A204.1 (cell line): Measurements from ENCODE around the gene ZNF511.

Experiments
- FAIRE-seq: peaks from 2 replicates; lab custom pipeline; 2012; peaks lifted over from hg19 to GRCh38; lab: Jason Lieb, UNC

Gene ZNF511

DNA sequence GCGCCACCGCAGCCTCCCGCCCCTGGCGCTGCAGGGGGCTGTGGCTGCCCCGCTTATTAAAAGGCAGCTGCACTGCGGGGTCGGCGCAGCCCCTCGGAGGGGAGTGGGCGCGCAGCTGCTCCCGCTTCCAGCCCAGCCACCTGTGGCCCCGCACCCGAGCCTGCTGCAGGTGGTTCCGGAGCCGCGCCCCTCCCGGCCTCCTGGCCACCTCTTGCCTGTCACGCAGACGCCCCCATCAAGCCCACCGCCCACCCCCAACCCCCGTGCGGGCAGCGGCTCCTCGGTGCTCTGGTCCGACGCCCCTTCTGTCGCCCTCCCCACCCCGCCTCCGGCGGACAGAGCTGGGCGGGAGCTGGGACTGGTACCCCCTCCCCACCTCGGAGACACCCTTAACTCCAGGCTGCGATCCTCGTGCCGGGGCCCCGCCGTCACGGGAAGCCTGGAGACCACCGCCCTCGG lies 27.4 kb downstream of the ZNF511 start:
- FAIRE-seq, result no peak

DNA sequence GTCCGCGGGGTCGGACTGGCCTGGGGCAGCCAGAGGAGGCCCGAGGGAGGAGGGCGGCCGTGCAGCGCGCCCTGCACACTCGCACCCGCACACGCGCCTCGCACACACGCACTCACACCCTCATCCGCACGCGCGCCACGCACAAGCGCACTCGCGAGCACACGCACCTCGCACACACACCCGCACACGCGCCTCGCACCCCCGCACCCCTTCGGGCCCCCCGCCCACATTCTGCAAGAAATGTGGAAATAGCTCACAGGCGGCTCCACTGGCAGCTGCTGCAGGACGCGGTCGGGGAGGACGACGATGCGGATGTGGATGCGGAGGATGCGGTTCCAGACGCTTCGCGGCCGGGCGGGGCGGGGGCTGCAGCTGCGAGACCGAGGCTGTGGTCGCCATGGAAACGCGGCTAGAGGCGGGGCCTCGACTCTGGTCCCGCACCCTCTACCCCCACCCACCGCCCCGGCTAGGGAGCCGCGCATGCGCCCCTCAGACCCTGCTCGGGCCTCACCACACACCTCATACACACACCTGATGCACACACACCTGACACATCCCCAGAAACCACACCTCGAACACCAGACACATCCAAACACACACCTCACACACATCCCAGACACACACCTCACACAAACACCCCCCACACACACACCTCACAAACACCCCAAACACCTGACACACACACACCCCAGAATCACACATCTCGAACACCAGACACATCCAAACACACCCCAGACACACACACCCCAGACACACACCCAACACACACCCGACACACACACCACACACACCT lies 28.1 kb downstream of the ZNF511 start, which contains the start of gene CALY:
Gene CALY (minus strand): TSS at position 320 of the 793 bp plus-strand sequence. CDS start 7,907 bp downstream, outside the sequence.
- no peak for FAIRE-seq

DNA sequence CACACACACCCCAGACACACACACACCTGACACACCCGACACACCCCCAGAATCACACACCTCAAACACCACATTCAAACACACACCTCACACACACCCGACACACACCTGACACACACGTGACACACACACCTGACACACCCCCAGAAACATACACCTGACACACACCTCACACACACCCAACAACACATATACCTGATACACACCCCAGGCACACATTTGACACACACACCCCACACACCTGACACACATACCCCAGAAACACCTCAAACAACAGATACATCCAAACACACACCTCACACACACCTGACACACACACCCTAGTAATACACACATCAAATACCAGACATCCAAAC lies 28.6 kb downstream of the ZNF511 start:
- no peak for FAIRE-seq

GRCh38 chr10:133338080-133339071 lies 29.7 kb downstream of the ZNF511 start:
- FAIRE-seq, result no peak

- no peak for FAIRE-seq
Observed at GRCh38 chr10:133339708-133340380, 31.1 kb downstream of the ZNF511 start.

GRCh38 chr10:133341983-133342382 lies 33.3 kb downstream of the ZNF511 start:
- no peak for FAIRE-seq

DNA sequence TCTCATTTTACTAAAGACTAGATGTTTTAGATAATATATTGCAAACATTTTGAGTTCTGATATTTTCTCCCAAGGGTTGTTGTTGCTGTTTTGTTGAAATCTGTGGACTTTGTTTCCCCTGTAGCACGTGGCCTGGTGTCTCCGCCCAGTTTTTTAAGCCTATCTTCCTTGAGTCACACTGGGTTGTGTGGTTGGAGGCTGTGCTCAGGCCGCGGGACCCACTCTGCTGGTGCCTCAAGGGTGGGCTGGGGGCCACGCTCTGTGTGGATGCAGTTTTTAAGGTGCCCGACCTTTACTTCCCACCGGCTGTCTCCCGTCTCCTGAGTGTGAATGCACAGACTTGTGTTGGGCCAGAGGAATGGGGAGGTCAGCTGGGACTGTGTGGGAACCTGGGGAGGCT lies 34.2 kb downstream of the ZNF511 start:
- no peak for FAIRE-seq

DNA sequence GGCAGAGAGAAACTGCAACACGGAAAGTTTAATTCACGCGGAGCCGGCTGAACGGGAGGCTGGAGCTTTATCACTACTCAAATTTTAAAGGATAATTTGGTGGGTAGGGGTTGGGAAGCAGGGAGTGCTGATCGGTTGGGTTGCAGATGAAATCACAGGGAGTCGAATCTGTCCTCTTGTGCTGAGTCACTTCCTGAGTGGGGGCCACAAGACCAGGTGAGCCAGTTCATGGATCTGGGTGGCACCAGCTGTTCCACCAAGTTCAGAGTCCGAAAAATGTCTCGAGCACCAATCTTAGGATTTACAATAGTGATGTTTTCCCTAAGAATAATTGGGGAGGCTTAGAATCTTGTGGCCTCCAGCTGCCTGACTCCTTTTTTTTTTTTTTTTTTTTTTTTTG lies 34.8 kb downstream of the ZNF511 start:
- no peak for FAIRE-seq

DNA sequence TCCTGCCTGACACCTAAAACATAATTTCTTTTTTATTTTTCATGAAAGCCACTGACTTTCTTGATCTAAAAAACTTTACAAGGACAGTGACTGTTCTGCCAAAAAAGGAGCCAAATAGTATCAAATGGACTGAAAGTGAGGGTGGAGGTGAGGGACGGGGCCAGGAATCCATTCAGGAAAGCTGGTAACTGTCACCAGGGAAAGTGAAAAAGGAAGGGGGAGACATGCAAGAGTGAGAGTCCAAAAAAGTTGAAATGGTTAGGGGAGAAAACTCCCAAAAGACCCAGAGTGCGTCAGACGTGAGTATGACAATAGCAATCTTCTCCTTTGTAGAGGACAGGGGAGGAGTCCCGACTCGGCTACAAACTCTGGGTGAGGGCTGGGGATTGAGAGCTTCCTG lies 35.5 kb downstream of the ZNF511 start:
- FAIRE-seq, result no peak

GRCh38 chr10:133346413-133346812 lies 37.7 kb downstream of the ZNF511 start:
- FAIRE-seq, result no peak

DNA sequence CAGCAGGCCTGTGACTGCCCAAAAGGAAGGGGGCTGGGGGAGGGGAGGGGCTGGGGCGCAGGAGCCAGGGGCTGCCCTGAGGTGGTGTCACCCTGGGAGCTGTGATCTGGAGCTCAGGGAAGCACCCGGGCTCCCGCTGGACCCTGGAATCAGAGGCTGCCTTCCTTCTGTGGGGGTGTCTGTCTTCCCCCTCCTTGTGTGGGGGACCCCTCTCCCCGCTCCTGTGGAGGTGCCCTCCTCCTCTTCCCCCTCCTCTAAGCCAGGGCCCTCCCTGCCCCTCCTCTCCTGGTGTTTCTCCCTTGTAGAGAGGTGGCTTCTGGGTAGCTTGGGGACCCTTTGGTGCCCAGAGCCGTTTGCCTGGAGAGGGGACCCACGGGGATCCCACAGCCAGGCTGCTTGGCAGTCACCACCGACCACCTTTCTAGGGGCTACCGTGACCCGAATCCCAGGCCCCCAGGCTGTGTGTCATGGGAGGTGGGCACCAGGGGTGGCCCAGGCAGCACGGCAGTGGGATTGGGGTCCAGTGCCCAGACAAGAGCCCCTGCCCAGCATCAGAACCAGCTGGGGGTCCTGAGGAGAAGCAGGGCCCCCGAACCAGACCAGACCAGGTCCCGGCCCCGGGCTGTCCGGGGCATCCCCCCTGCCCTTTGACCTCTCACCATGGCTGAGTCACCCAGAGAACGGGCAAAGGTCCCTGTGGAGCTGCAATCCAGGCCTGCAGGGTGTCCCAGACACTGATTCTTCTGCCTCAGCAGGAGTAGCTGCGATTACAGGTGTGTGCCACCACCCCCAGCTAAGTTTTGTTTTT lies 39.2 kb downstream of the ZNF511 start:
- FAIRE-seq, result no peak

DNA sequence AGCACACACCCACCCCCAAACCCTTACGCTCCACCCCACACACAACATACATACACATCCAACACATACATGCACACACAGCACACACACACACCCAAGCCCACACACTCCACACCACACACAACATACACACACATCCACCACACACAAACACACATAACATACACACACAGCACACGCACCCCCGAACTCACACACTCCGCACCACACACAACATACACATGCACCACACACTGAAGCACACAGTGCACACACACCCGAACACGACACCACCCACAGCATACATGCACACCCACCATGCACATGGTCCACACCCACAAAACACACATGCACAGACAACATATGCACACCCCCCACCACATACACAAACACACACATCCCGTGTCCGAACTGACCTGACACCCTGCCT lies 40.5 kb downstream of the ZNF511 start:
- no peak for FAIRE-seq

DNA sequence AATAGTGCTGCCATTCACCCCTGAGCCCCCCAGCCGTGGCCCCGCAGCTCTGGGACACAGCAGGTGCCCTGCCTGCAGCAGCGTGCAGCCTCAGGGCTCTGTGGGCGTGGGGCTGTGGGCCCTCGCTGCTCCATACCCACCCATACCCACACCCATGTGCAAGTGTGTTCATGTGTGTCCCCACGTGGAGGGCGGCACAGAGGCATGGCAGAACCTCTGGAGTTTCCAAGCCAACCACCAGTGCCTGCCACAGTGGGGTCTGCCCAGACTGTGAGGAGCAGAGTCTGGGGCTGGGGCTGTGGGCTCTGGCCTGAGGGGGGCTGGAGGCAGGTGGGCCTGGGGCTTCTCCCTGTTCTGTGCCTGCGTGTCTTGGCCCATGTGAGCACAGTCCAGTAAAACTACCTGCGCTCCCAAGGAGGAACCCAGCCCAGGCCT lies 40.9 kb downstream of the ZNF511 start:
- FAIRE-seq, result no peak

DNA sequence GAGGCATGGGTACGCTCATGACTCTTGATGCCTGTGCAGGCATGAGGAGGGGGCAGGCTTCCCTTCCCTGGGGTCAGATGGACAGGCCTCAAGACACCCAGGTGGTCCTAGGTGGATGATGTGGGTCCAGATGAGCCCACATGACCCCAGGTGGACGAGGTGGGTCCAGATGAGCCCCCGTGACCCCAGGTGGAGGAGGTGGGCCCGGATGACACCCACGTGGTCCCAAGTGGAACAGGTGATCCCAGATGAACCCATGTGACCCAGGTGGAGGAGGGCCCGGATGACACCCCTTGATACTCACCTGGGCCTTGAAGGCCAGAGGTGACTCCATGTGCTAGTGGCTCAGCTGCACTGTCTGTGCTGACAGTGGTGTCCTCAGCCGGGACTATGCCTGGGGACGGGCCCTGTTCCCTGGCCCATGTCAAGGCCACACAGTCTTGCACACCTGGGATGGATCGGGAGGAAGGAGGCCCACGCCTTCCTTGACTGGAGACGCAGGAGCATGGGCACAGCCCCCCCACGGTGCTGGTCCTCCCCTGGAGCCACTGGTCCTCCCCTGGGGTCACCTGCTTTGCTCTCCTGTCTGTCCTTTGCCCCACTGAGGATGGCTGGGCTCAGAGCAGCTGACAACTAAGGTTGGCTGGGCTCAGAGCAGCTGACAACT lies 41.7 kb downstream of the ZNF511 start:
- no peak for FAIRE-seq

- FAIRE-seq, result no peak
Observed at GRCh38 chr10:133350950-133351329, 42.2 kb downstream of the ZNF511 start.

GRCh38 chr10:133351408-133352318 lies 42.9 kb downstream of the ZNF511 start:
- no peak for FAIRE-seq

DNA sequence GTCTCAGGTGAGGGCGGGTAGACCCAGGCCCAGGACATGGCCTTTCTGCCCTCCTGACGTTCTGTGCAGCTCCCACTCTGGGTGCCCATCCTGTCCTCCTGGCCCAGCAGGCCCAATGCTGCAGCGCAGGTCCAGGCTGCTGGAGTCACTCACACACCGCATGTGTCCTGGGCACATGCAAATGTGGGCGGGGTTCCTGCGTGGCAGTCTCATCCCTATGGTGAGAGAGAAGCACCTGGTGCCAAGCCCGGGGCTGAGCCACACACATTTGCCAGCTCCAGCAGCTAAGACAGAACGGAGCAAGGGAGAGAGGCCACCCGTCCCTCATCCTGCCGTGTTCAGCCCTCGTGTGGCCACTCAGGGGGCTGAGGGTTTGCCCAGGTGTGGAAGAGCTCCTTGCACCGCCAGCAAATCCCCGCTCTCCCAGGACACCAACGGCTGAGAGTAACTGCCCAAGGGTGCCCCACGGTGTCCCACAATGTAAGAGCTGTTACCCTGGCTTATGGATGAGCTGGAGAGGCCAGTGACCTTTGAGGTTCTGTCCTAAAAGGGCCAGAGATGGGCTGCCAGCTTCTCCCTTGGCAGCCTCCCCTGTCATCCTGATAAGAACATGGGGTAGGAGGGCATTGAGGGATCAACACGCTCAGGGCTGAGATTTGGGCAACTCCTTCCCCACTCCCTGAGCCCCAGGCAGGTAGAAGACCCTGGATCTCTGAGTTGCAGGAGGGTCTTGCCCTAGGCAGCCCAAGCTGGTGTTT lies 44.7 kb downstream of the ZNF511 start:
- FAIRE-seq, result no peak

GRCh38 chr10:133353988-133354605 lies 45.4 kb downstream of the ZNF511 start:
- FAIRE-seq, result no peak
